Measurements from ENCODE around the gene INCENP.
"Not testable (repeated sequence)": the region's sequence is repeated elsewhere in the genome, so short reads cannot be mapped to it uniquely, and the experiment has no call there.

Gene INCENP

GRCh38 chr11:62172294-62172693, 48.5 kb downstream of the INCENP start:
- DNase-seq: no peak

- DNase-seq: no peak
Observed at GRCh38 chr11:62176766-62177165, 53.0 kb downstream of the INCENP start.

- DNase-seq: no peak
Observed at GRCh38 chr11:62179995-62180394, 56.2 kb downstream of the INCENP start.

- no peak for DNase-seq
Observed at GRCh38 chr11:62181097-62181496, 57.3 kb downstream of the INCENP start.

GRCh38 chr11:62182147-62182891, 58.5 kb downstream of the INCENP start:
- DNase-seq: no peak

GRCh38 chr11:62186195-62186594, 62.4 kb downstream of the INCENP start:
- DNase-seq: no peak

GRCh38 chr11:62190011-62190410, 66.2 kb downstream of the INCENP start, which contains the start of gene SCGB1D1:
SCGB1D1 (plus strand) TSS chr11:62190216; CDS start chr11:62190285, 69 bp downstream.
- DNase-seq: no peak

- no peak for DNase-seq
Observed at GRCh38 chr11:62193952-62194351, 70.1 kb downstream of the INCENP start.

- DNase-seq: not testable (repeated sequence)
Observed at GRCh38 chr11:62195010-62195409, 71.2 kb downstream of the INCENP start.

GRCh38 chr11:62195945-62196344, 72.1 kb downstream of the INCENP start:
- no peak for DNase-seq

- DNase-seq: not testable (repeated sequence)
Observed at GRCh38 chr11:62197400-62197799, 73.6 kb downstream of the INCENP start.

- no peak for DNase-seq
Observed at GRCh38 chr11:62201376-62201775, 77.6 kb downstream of the INCENP start.
